Ovary (tissue), 9 donors: ENCODE results near the gene SRGAP3. TPM values are rescaled to one million over a fixed set of nuclear protein-coding genes. Genes with fewer than 3 reads are reported as not detected.

Source experiments
- DNase-seq, 5 donors: peaks; one replicate each; pipeline ENCODE4 v3.0.0-alpha.2; 2019 to 2020
- H3K27ac ChIP-seq, 2 donors: fragments of 200-600 bp; one replicate each; pipeline versions ENCODE4 v1.5.1 to v1.8.0; 2019 to 2022
- H3K27me3 ChIP-seq: fragments of 200-600 bp; one replicate; pipeline ENCODE4 v1.8.0; 2022
- H3K36me3 ChIP-seq: fragments of 200-600 bp; sonication (generic); one replicate; pipeline ENCODE4 v1.5.1; 2019
- H3K4me1 ChIP-seq: one replicate; pipeline ENCODE4 v1.8.1; 2013; ENCODE audit warnings: mild to moderate bottlenecking, moderate library complexity; ENCODE audit not compliant: insufficient read depth
- H3K4me3 ChIP-seq: fragments of 200-600 bp; sonication (generic); one replicate; pipeline ENCODE4 v1.5.1; 2017
- H3K9me3 ChIP-seq, 2 donors: fragments of 200-600 bp in 1 of 2; sonication (generic) in 1 of 2; one replicate each; pipeline versions ENCODE4 v1.5.1 to v1.8.1; 2013 to 2019; ENCODE audit warnings: mild to moderate bottlenecking in 1 of 2, moderate library complexity in 1 of 2
- CTCF ChIP-seq, 3 donors: fragments of 450-650 bp in 2 of 3; fragments of 200-600 bp in 1 of 3; IDR thresholded peaks; one replicate each; pipeline versions ENCODE4 v1.5.1 to v1.8.0; 2016 to 2022; ENCODE audit warnings: antibody characterized with exemption in 3 of 3, mild to moderate bottlenecking in 1 of 3
- EP300 ChIP-seq: sonication (generic); formaldehyde crosslinking; IDR thresholded peaks from one replicate; pipeline ENCODE4 v1.6.1; 2017; ENCODE audit warnings: antibody characterized with exemption
- POLR2A ChIP-seq: fragments of 450-650 bp; IDR thresholded peaks from one replicate; pipeline ENCODE4 v1.6.1; 2017; ENCODE audit warnings: antibody characterized with exemption, mild to moderate bottlenecking, moderate library complexity
- WGBS, 3 donors: extraction: QIAGEN DNeasy Blood & Tissue Kit in 1 of 3; methylation state at CpG; one replicate each; pipeline versions ENCODE4 v1.1.5 to v1.1.7; 2013 to 2017; 5-methylcytosine and 5-hydroxymethylcytosine counted together
- intact Hi-C, 4 donors: fragments of 100-400 bp; cut with DNase I; formaldehyde crosslinking; loops; one replicate each; pipeline versions ENCODE4 v1.11.0 to v1.15.1; 2022 to 2023
- polyA plus RNA-seq, 2 donors: library from polyadenylated mRNA; stranded (reverse); fragments of 200-250 nt in 1 of 2; fragments of 350-450 nt in 1 of 2; fragmentation: Illumina TruSeq in 1 of 2; extraction: RNeasy Lipid Tissue Mini Kit (QIAGEN cat#74804) in 1 of 2; gene quantifications; one replicate each; pipeline ENCODE4 v1.2.3, GENCODE V29; 2013 to 2014
- total RNA-seq, 7 donors: library from RNA; depleted of rRNA in 2 of 7; stranded (reverse); fragments of >200 nt in 2 of 7; fragmentation: NEBNext Ultra II Directional in 3 of 7; extraction: Animal tissue kit (Norgen Biotek cat#: 25700) in 3 of 7; gene quantifications; one replicate each; pipeline versions ENCODE4 v1.1.0 to v1.2.4, GENCODE V29; 2016 to 2023
- donor health status: DM: no; HTN: no; CAD: no; lungs with moderate emphysema.
- donor health status: DM: no; HTN: no; CAD: no.
- donor health status: Bipolar disorder and iron deficiency.
- donor health status: DM: yes; HTN: yes; CAD: no.
- donor health status: DM: no; HTN: no; CAD: no.
- donor health status: DM: yes; HTN: yes; CAD: no.

The SRGAP3 gene
- total and polyA plus RNA-seq, 9 donors, result 2.1 to 36.8 (median 13.1) TPM

- DNase-seq, result no peak
- Histone ChIP-seq H3K4me1 (peaks cover 9% of the 10 kb centered on the region), H3K36me3 (no peaks in the 10 kb centered on the region), H3K27ac (no peak overlapping the region), H3K4me3 (no peak overlapping the region), H3K9me3 (no peaks in the 10 kb centered on the region), H3K27me3 (no peaks in the 10 kb centered on the region)
- 77 to 81% (median 77%) methylated on average over 11 to 12 of the region's 12 CpGs for WGBS, 3 donors
- TF ChIP-seq EP300 (no peak), CTCF (IDR thresholded peaks at IDR 0.05) (no peak), POLR2A (no peak)
- intact Hi-C loops, result loop anchor here in 1 of 4 donors (5.0 kb wide), 1 partner anchor 192 kb away; no protein-coding TSS in a partner anchor
Observed at GRCh38 chr3:9110316-9110715, 139.1 kb downstream of the SRGAP3 start.

- H3K36me3 ChIP-seq, result no peaks in the 10 kb centered on the region
- TF ChIP-seq POLR2A (no peak), EP300 (no peak), CTCF (IDR thresholded peaks at IDR 0.05) (no peak)
Observed at GRCh38 chr3:9109568-9109914, 139.9 kb downstream of the SRGAP3 start.

GRCh38 chr3:9108876-9109567 lies 140.4 kb downstream of the SRGAP3 start:
- H3K36me3 ChIP-seq, result no peaks in the 10 kb centered on the region
- no peaks in the 10 kb centered on the region for H3K27me3 ChIP-seq
- DNase-seq, result no peak
- no peak overlapping the region for H3K4me3 ChIP-seq
- intact Hi-C loops, result no loop called here
- H3K9me3 ChIP-seq, result no peaks in the 10 kb centered on the region
- peaks cover 9% of the 10 kb centered on the region for H3K4me1 ChIP-seq
- WGBS, 3 donors, result 37 to 44% (median 39%) methylated on average over 8 of the region's 8 CpGs
- TF ChIP-seq EP300, result no peak
- TF ChIP-seq POLR2A, result no peak
- no peak for TF ChIP-seq CTCF (IDR thresholded peaks at IDR 0.05)
- H3K27ac ChIP-seq, result no peak overlapping the region

More at GRCh38 chr3:9109568-9109914, 139.9 kb downstream of the SRGAP3 start:
- Histone ChIP-seq H3K27me3 (no peaks in the 10 kb centered on the region), H3K27ac (no peak overlapping the region), H3K4me1 (peaks cover 9% of the 10 kb centered on the region), H3K9me3 (no peaks in the 10 kb centered on the region), H3K4me3 (no peak overlapping the region)
- WGBS, 3 donors, result 64 to 78% (median 72%) methylated on average over 3 of the region's 3 CpGs
- intact Hi-C loops, result no loop called here
- no peak for DNase-seq

GRCh38 chr3:9107738-9108137 lies 141.7 kb downstream of the SRGAP3 start:
- H3K9me3 ChIP-seq, result no peaks in the 10 kb centered on the region
- intact Hi-C loops, result no loop called here
- H3K36me3 ChIP-seq, result no peaks in the 10 kb centered on the region
- H3K27me3 ChIP-seq, result no peaks in the 10 kb centered on the region
- no peak for DNase-seq
- peaks cover 9% of the 10 kb centered on the region for H3K4me1 ChIP-seq
- WGBS, 3 donors, result 91 to 100% (median 100%) methylated on average over 1 of the region's 1 CpG
- TF ChIP-seq CTCF (IDR thresholded peaks at IDR 0.05), result no peak
- TF ChIP-seq EP300, result no peak
- H3K4me3 ChIP-seq, result no peak overlapping the region
- H3K27ac ChIP-seq, result no peak overlapping the region
